ENCODE data around the gene TMEM190. TPM values are rescaled to one million over a fixed set of nuclear protein-coding genes. Genes with fewer than 3 reads are reported as not detected.

TMEM190 gene
- total and polyA plus RNA-seq, 2 donors (not counting 1 experiment from before 2014, with no cell fraction given) = not detected

DNA sequence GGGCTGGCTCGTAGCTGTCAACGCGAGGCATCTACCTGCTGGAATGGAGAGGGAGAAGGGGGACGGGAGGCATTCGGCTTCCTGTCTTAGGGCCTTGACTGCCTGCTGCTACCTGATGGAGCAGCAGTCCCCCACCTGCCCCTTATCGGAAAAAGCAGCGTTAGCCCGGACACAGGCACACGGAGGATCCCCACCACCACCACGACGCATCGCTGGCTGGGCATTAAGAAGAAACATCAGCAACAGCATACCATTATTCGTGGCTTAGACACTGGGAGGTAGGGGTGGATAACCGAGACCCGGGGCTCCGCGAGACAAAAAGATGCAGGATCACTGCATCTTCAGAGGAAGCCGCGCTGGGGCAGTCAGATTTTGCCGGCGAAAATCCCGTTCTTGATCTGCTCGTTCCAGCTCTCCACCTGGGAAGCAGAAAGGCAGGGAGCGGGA lies 23.2 kb upstream of the TMEM190 start:
- Histone ChIP-seq H3K27ac (ENCODE audit: low read length in 2 of 2) (no peak overlapping the region), H3K4me3 (ENCODE audit: control extremely low read depth in 1 of 5, extremely low read depth in 1 of 5, insufficient read depth in 1 of 5, low read depth in 2 of 5, low read length in 4 of 5) (peak overlapping the region; percentile 27 to 51 (median 33)), H3K4me2 (replicated peaks; ENCODE audit: low read depth, low read length, poor library complexity, severe bottlenecking) (peak overlapping the region; percentile 79), H3K9me3 (ENCODE audit: control extremely low read depth in 1 of 3, control insufficient read depth in 2 of 3, insufficient read depth in 1 of 3, low read length in 2 of 3) (peaks cover 0 to 18% (median 0%) of the 10 kb centered on the region in 3 donors), H2AFZ (ENCODE audit: insufficient read depth, low read depth, low read length, poor library complexity, severe bottlenecking) (peak overlapping the region; percentile 73), H3K79me2 (ENCODE audit: control insufficient read depth, insufficient read depth, low read length) (no peaks in the 10 kb centered on the region), H4K20me1 (ENCODE audit: control insufficient read depth, insufficient read depth, low read length, poor library complexity, severe bottlenecking) (no peaks in the 10 kb centered on the region), H3K4me1 (ENCODE audit: control insufficient read depth in 2 of 2, insufficient read depth in 2 of 2, low read length in 2 of 2) (peaks cover 23 to 29% of the 10 kb centered on the region in 2 donors), H3K36me3 (replicated peaks in 1 of 2; ENCODE audit: control extremely low read depth in 1 of 2, control insufficient read depth in 1 of 2, extremely low read depth in 1 of 2, insufficient read depth in 2 of 2, low read length in 1 of 2) (no peaks in the 10 kb centered on the region), H3K27me3 (replicated peaks in 1 of 4; ENCODE audit: control extremely low read depth in 1 of 4, control insufficient read depth in 3 of 4, insufficient read depth in 4 of 4, low read length in 3 of 4) (peaks cover 0 to 60% (median 24%) of the 10 kb centered on the region in 4 experiments), H3K9ac (ENCODE audit: low read length) (peak overlapping the region; percentile 45)
- ATAC-seq (ENCODE audit: low read depth) (no peak), DNase-seq (peak; percentile 41)
- no peak for TF ChIP-seq EZH2 (IDR thresholded peaks at IDR 0.05; ENCODE audit: borderline replicate concordance, insufficient read depth, low read depth, low read length, poor library complexity, severe bottlenecking)
- TF ChIP-seq, protein P1, sequence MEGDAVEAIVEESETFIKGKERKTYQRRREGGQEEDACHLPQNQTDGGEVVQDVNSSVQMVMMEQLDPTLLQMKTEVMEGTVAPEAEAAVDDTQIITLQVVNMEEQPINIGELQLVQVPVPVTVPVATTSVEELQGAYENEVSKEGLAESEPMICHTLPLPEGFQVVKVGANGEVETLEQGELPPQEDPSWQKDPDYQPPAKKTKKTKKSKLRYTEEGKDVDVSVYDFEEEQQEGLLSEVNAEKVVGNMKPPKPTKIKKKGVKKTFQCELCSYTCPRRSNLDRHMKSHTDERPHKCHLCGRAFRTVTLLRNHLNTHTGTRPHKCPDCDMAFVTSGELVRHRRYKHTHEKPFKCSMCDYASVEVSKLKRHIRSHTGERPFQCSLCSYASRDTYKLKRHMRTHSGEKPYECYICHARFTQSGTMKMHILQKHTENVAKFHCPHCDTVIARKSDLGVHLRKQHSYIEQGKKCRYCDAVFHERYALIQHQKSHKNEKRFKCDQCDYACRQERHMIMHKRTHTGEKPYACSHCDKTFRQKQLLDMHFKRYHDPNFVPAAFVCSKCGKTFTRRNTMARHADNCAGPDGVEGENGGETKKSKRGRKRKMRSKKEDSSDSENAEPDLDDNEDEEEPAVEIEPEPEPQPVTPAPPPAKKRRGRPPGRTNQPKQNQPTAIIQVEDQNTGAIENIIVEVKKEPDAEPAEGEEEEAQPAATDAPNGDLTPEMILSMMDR (IDR thresholded peaks at IDR 0.05) = no peak
- Mint-ChIP-seq H3K27me3 (peaks cover 44% of the 10 kb centered on the region), H3K4me3 (peak overlapping the region; percentile 82), H3K4me1 (peaks cover 23% of the 10 kb centered on the region), H3K27ac (no peak overlapping the region), H3K9me3 (ENCODE audit: insufficient read depth) (no peaks in the 10 kb centered on the region)
- ChIA-PET CTCF (interaction anchor here (0.9 kb wide), 1 partner anchor 212 kb away, joined by 4 read pairs; no protein-coding TSS in a partner anchor), POLR2A (no interaction called here)
- intact Hi-C loops (cut with micrococcal nuclease) = no loop called here
- WGBS (ENCODE audit: insufficient coverage) = 9% methylated on average over 18 of the region's 24 CpGs

All from B cell (primary cell).